Upper lobe of right lung (tissue), 1 donor: ENCODE data around the gene HDLBP. TPM values are rescaled to one million over a fixed set of nuclear protein-coding genes. Genes with fewer than 3 reads are reported as not detected.

Source experiments
- ATAC-seq: fragments of 200-7000 bp; cut with Tn5 transposase; one replicate; pipeline ENCODE4 v1.9.1; 2020; ENCODE audit warnings: mild to moderate bottlenecking, moderate library complexity
- DNase-seq: peaks from one replicate; pipeline ENCODE4 v3.0.0-alpha.2; 2020
- H3K27ac ChIP-seq: fragments of 200-600 bp; one replicate; pipeline ENCODE4 v1.8.0; 2022
- H3K27me3 ChIP-seq: fragments of 200-600 bp; one replicate; pipeline ENCODE4 v1.8.0; 2022; ENCODE audit warnings: mild to moderate bottlenecking
- H3K36me3 ChIP-seq: fragments of 200-600 bp; one replicate; pipeline ENCODE4 v1.8.0; 2022
- H3K4me1 ChIP-seq: fragments of 200-600 bp; one replicate; pipeline ENCODE4 v1.8.0; 2022
- H3K4me3 ChIP-seq: fragments of 200-600 bp; one replicate; pipeline ENCODE4 v1.8.0; 2022; ENCODE audit warnings: mild to moderate bottlenecking
- H3K9me3 ChIP-seq: fragments of 200-600 bp; one replicate; pipeline ENCODE4 v1.8.0; 2022
- intact Hi-C: fragments of 100-400 bp; cut with DNase I; formaldehyde crosslinking; loops from one replicate; pipeline ENCODE4 v1.11.0; 2022
- total RNA-seq: library from RNA; stranded (reverse); fragmentation: NEBNext Ultra II Directional; extraction: Animal tissue kit (Norgen Biotek cat#: 25700); gene quantifications from one replicate; pipeline ENCODE4 v1.2.1, GENCODE V29; 2021
- TF ChIP-seq, protein P1 (sequence below): fragments of 200-600 bp; IDR thresholded peaks from one replicate; pipeline ENCODE4 v1.8.0; 2022; ENCODE audit warnings: antibody characterized with exemption
- donor health status: DM: no; HTN: yes; CAD: no; lungs with severe emphysema.

HDLBP gene
- total RNA-seq, 1 donor from 2014 or later, result 444 TPM

DNA sequence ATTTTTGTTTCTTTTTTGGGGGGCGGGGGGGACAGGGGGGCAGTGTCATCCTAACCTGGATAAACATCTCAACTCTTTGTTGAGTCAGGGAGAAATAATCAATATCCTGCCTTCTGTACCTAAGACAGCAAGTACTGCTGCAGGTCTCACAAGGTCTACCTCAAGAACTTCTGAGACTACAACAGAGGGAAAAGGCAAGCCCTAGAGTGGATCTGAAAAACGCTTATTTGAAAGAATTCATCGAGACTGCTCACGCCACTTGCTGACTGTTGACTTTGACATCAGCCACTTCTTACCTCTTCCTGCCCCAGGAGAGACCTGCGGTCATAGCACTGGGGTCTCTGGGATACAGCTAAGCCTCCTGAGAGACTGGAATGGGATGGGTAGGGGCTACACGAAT lies 8.4 kb downstream of the HDLBP start:
- no peaks in the 10 kb centered on the region for H3K27me3 ChIP-seq
- no peaks in the 10 kb centered on the region for H3K36me3 ChIP-seq
- ATAC-seq (no peak), DNase-seq (no peak)
- H3K4me1 ChIP-seq, result peaks cover 19% of the 10 kb centered on the region
- no peaks in the 10 kb centered on the region for H3K9me3 ChIP-seq
- no peak overlapping the region for H3K27ac ChIP-seq
- no peak overlapping the region for H3K4me3 ChIP-seq
- TF ChIP-seq, protein P1, sequence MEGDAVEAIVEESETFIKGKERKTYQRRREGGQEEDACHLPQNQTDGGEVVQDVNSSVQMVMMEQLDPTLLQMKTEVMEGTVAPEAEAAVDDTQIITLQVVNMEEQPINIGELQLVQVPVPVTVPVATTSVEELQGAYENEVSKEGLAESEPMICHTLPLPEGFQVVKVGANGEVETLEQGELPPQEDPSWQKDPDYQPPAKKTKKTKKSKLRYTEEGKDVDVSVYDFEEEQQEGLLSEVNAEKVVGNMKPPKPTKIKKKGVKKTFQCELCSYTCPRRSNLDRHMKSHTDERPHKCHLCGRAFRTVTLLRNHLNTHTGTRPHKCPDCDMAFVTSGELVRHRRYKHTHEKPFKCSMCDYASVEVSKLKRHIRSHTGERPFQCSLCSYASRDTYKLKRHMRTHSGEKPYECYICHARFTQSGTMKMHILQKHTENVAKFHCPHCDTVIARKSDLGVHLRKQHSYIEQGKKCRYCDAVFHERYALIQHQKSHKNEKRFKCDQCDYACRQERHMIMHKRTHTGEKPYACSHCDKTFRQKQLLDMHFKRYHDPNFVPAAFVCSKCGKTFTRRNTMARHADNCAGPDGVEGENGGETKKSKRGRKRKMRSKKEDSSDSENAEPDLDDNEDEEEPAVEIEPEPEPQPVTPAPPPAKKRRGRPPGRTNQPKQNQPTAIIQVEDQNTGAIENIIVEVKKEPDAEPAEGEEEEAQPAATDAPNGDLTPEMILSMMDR, result no peak
- intact Hi-C loops, result no loop called here

GRCh38 chr2:241304039-241304670 lies 11.3 kb downstream of the HDLBP start:
- ATAC-seq, result no peak
- intact Hi-C loops, result no loop called here

GRCh38 chr2:241302759-241303651 lies 12.5 kb downstream of the HDLBP start:
- H3K4me3 ChIP-seq, result no peak overlapping the region

More at GRCh38 chr2:241304039-241304670, 11.3 kb downstream of the HDLBP start:
- TF ChIP-seq, protein P1, result no peak
- H3K27me3 ChIP-seq, result no peaks in the 10 kb centered on the region
- no peaks in the 10 kb centered on the region for H3K36me3 ChIP-seq
- H3K9me3 ChIP-seq, result no peaks in the 10 kb centered on the region
- no peak overlapping the region for H3K4me3 ChIP-seq
- H3K27ac ChIP-seq, result no peak overlapping the region
- no peak for DNase-seq
- H3K4me1 ChIP-seq, result peaks cover 14% of the 10 kb centered on the region

GRCh38 chr2:241302083-241302482 lies 13.4 kb downstream of the HDLBP start:
- Histone ChIP-seq H3K36me3 (no peaks in the 10 kb centered on the region), H3K9me3 (no peaks in the 10 kb centered on the region), H3K4me1 (peaks cover 14% of the 10 kb centered on the region), H3K27ac (no peak overlapping the region), H3K4me3 (no peak overlapping the region), H3K27me3 (no peaks in the 10 kb centered on the region)
- DNase-seq, result no peak
- ATAC-seq, result no peak
- intact Hi-C loops, result no loop called here
- TF ChIP-seq, protein P1, result no peak

More at GRCh38 chr2:241302759-241303651, 12.5 kb downstream of the HDLBP start:
- no peak for DNase-seq
- TF ChIP-seq, protein P1, result no peak
- Histone ChIP-seq H3K9me3 (no peaks in the 10 kb centered on the region), H3K27ac (no peak overlapping the region), H3K36me3 (no peaks in the 10 kb centered on the region), H3K4me1 (peaks cover 14% of the 10 kb centered on the region), H3K27me3 (no peaks in the 10 kb centered on the region)
- intact Hi-C loops, result no loop called here
- ATAC-seq, result peak; percentile 67

DNA sequence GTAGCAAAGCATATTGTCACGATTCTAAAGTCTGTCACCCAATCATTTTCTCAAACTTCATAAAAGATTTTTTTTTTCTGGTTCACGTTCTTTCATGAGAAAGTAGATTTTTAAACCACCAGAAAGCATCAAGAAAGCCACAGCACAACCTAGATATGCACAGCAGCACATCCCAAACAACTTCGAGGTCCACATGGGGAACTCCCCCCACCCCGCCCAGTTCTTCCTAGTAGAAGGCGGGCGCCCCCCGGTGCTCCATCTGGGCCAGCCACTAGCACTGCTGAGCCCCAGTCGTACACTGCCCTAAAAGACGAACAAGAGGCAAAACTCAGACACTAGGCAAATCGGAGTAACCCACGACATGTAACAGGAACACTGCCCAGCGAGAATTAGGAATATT lies 15.5 kb downstream of the HDLBP start:
- DNase-seq (no peak), ATAC-seq (no peak)
- intact Hi-C loops, result no loop called here
- TF ChIP-seq, protein P1, result no peak
- Histone ChIP-seq H3K9me3 (no peaks in the 10 kb centered on the region), H3K36me3 (no peaks in the 10 kb centered on the region), H3K4me3 (no peak overlapping the region), H3K27ac (no peak overlapping the region), H3K4me1 (peaks cover 14% of the 10 kb centered on the region), H3K27me3 (no peaks in the 10 kb centered on the region)
